Measurements from ENCODE around the gene PSMD3. TPM values are rescaled to one million over a fixed set of nuclear protein-coding genes. Genes with fewer than 3 reads are reported as not detected.

Gene PSMD3
- total RNA-seq, 4 donors from 2014 or later: 65.2 to 87.9 (median 73.7) TPM

- H3K27ac ChIP-seq: no peak overlapping the region
- H3K27me3 ChIP-seq: no peaks in the 10 kb centered on the region
- no peaks in the 10 kb centered on the region for H3K36me3 ChIP-seq
- TF ChIP-seq POLR2A (IDR thresholded peaks at IDR 0.05): no peak
- no peak for TF ChIP-seq CTCF (IDR thresholded peaks at IDR 0.05)
- DNase-seq: no peak
- H3K4me1 ChIP-seq: no peaks in the 10 kb centered on the region
- no peaks in the 10 kb centered on the region for H3K9me3 ChIP-seq
- no peak overlapping the region for H3K4me3 ChIP-seq
These were observed 4.8 kb upstream of the PSMD3 start for GRCh38 chr17:39975801-39976200.

- Histone ChIP-seq H3K4me1 (peaks cover 0 to 17% (median 6%) of the 10 kb centered on the region in 4 donors), H3K4me3 (no peak overlapping the region), H3K27ac (peak overlapping the region in 1 of 4 donors; percentile 95), H3K27me3 (no peaks in the 10 kb centered on the region), H3K36me3 (peaks cover 0 to 2% (median 0%) of the 10 kb centered on the region in 3 donors), H3K9me3 (no peaks in the 10 kb centered on the region)
- TF ChIP-seq POLR2A (IDR thresholded peaks at IDR 0.05) (no peak), CTCF (IDR thresholded peaks at IDR 0.05) (no peak)
- no peak for DNase-seq
These were observed 1.5 kb upstream of the PSMD3 start for GRCh38 chr17:39979016-39979670.

GRCh38 chr17:39979893-39980350 lies 685 bp upstream of the PSMD3 start:
- H3K36me3 ChIP-seq: peaks cover 0 to 10% (median 0%) of the 10 kb centered on the region in 3 donors
- H3K27ac ChIP-seq: peak overlapping the region; percentile 76 to 95 (median 90)
- H3K4me3 ChIP-seq: peak overlapping the region; percentile 66 to 95 (median 82)
- no peaks in the 10 kb centered on the region for H3K27me3 ChIP-seq
- peak in 2 of 3 donors; percentile 55 for DNase-seq
- H3K4me1 ChIP-seq: peaks cover 0 to 17% (median 6%) of the 10 kb centered on the region in 4 donors
- H3K9me3 ChIP-seq: no peaks in the 10 kb centered on the region
- TF ChIP-seq POLR2A (IDR thresholded peaks at IDR 0.05) (no peak), CTCF (IDR thresholded peaks at IDR 0.05) (no peak)

GRCh38 chr17:39981207-39981741 lies 667 bp downstream of the PSMD3 start:
- Histone ChIP-seq H3K4me1 (peaks cover 0 to 17% (median 6%) of the 10 kb centered on the region in 4 donors), H3K9me3 (no peaks in the 10 kb centered on the region), H3K4me3 (peak overlapping the region; percentile 73 to 95 (median 88)), H3K27me3 (no peaks in the 10 kb centered on the region), H3K36me3 (peaks cover 0 to 23% (median 0%) of the 10 kb centered on the region in 3 donors), H3K27ac (peak overlapping the region; percentile 87 to 95 (median 92))
- TF ChIP-seq CTCF (IDR thresholded peaks at IDR 0.05) (no peak), POLR2A (IDR thresholded peaks at IDR 0.05) (no peak)
- DNase-seq: no peak

- no peak for TF ChIP-seq POLR2A (IDR thresholded peaks at IDR 0.05)
- TF ChIP-seq CTCF (IDR thresholded peaks at IDR 0.05): no peak
- peaks cover 0 to 17% (median 6%) of the 10 kb centered on the region in 4 donors for H3K4me1 ChIP-seq
- peak overlapping the region; percentile 73 to 95 (median 88) for H3K4me3 ChIP-seq
- peaks cover 0 to 29% (median 0%) of the 10 kb centered on the region in 3 donors for H3K36me3 ChIP-seq
- no peak for DNase-seq
- no peaks in the 10 kb centered on the region for H3K9me3 ChIP-seq
- peak overlapping the region in 2 of 4 donors; percentile 91 to 95 for H3K27ac ChIP-seq
- H3K27me3 ChIP-seq: no peaks in the 10 kb centered on the region
These were observed 1.3 kb downstream of the PSMD3 start for GRCh38 chr17:39981766-39982375.

Data from Peyer's patch (tissue), 4 donors.